H54 (cell line): ENCODE results near the gene WRNIP1.

Source experiments
- DNase-seq: peaks from one replicate; pipeline ENCODE4 v3.0.0; 2011; ENCODE audit warnings: low spot score, mixed read lengths; ENCODE audit not compliant: insufficient read length
- FAIRE-seq: peaks from 3 replicates; lab custom pipeline; 2011; peaks lifted over from hg19 to GRCh38; lab: Jason Lieb, UNC
- POLR2A ChIP-seq: IDR thresholded peaks from 2 replicates; pipeline ENCODE4 v1.6.1; 2011; ENCODE audit warnings: low read depth, mild to moderate bottlenecking, low read length

Gene WRNIP1

GRCh38 chr6:2763345-2763841 lies 1.8 kb upstream of the WRNIP1 start:
- DNase-seq (no peak), FAIRE-seq (no peak)
- TF ChIP-seq POLR2A = no peak

GRCh38 chr6:2763876-2764540 lies 1.2 kb upstream of the WRNIP1 start:
- DNase-seq (no peak), FAIRE-seq (no peak)
- TF ChIP-seq POLR2A = no peak

GRCh38 chr6:2764610-2765165 lies 505 bp upstream of the WRNIP1 start:
- DNase-seq = peak; percentile 50
- FAIRE-seq = no peak
- TF ChIP-seq POLR2A = peak; percentile 74

GRCh38 chr6:2765896-2766766 lies 938 bp downstream of the WRNIP1 start:
- peak; percentile 42 for DNase-seq
- no peak; the same call in 1 of the 2 replicates for TF ChIP-seq POLR2A
- FAIRE-seq = no peak

GRCh38 chr6:2766767-2767656 lies 1.8 kb downstream of the WRNIP1 start:
- no peak for TF ChIP-seq POLR2A
- no peak for FAIRE-seq
- DNase-seq = no peak

GRCh38 chr6:2767657-2768524 lies 2.7 kb downstream of the WRNIP1 start:
- no peak for TF ChIP-seq POLR2A
- DNase-seq = no peak
- FAIRE-seq = no peak

GRCh38 chr6:2768696-2769095 lies 3.5 kb downstream of the WRNIP1 start:
- TF ChIP-seq POLR2A = no peak
- DNase-seq (no peak), FAIRE-seq (no peak)

- no peak for TF ChIP-seq POLR2A
- FAIRE-seq = no peak
- DNase-seq = no peak
Observed at GRCh38 chr6:2770171-2770570, 5.0 kb downstream of the WRNIP1 start.

- TF ChIP-seq POLR2A = no peak
- FAIRE-seq (no peak), DNase-seq (no peak)
Observed at GRCh38 chr6:2771079-2771478, 5.9 kb downstream of the WRNIP1 start.

GRCh38 chr6:2772840-2773239 lies 7.6 kb downstream of the WRNIP1 start:
- FAIRE-seq (no peak), DNase-seq (no peak)
- TF ChIP-seq POLR2A = no peak

GRCh38 chr6:2773449-2773848 lies 8.3 kb downstream of the WRNIP1 start:
- no peak for TF ChIP-seq POLR2A
- FAIRE-seq (no peak), DNase-seq (no peak)

- FAIRE-seq = no peak
- no peak for DNase-seq
- TF ChIP-seq POLR2A = no peak
Observed at GRCh38 chr6:2775003-2775402, 9.8 kb downstream of the WRNIP1 start.

GRCh38 chr6:2777249-2777648 lies 12.1 kb downstream of the WRNIP1 start:
- no peak for FAIRE-seq
- no peak for DNase-seq
- TF ChIP-seq POLR2A = no peak
